Activated T-helper 2 cell treated with anti-CD3 and anti-CD28 coated beads, Interferon-gamma antibody, Interleukin-2, Interleukin-4, amounts not matched to agents 10 μg/mL and 5 μg/mL and 100 μg/mL, durations not matched to agents 14 hours and 24 hours and 36 hours (primary cell): ENCODE results near the gene IBSP. TPM values are rescaled to one million over a fixed set of nuclear protein-coding genes. Genes with fewer than 3 reads are reported as not detected.

Experiments
- DNase-seq: peaks from one replicate; pipeline ENCODE4 v3.0.0; 2021; ENCODE audit warnings: low spot score
- H3K27ac Mint-ChIP-seq: one replicate; pipeline ENCODE4 v1.8.0; 2021; ENCODE audit warnings: mixed read lengths
- H3K27me3 Mint-ChIP-seq: one replicate; pipeline ENCODE4 v1.8.0; 2021; ENCODE audit warnings: low read depth, mixed read lengths
- H3K36me3 Mint-ChIP-seq: one replicate; pipeline ENCODE4 v1.8.0; 2021; ENCODE audit warnings: low read depth, mixed read lengths
- H3K4me1 Mint-ChIP-seq: one replicate; pipeline ENCODE4 v1.8.0; 2021; ENCODE audit warnings: low read depth, mixed read lengths
- H3K4me3 Mint-ChIP-seq: one replicate; pipeline ENCODE4 v1.8.0; 2021; ENCODE audit warnings: low read depth, mild to moderate bottlenecking, moderate library complexity, mixed read lengths
- H3K9me3 Mint-ChIP-seq: one replicate; pipeline ENCODE4 v1.8.0; 2021; ENCODE audit warnings: mixed read lengths
- intact Hi-C: fragments of 100-400 bp; cut with micrococcal nuclease; formaldehyde crosslinking; loops from one replicate; pipeline ENCODE4 v1.15.1; 2023
- total RNA-seq: library from RNA; stranded (reverse); gene quantifications from 2 replicates; pipeline ENCODE4 v1.2.3, GENCODE V29; 2022

Gene IBSP
- total RNA-seq, 1 donor from 2014 or later, result not detected

- no peak for DNase-seq
- intact Hi-C loops, result no loop called here
- Mint-ChIP-seq H3K27me3 (peaks cover 9% of the 10 kb centered on the region), H3K4me1 (no peaks in the 10 kb centered on the region), H3K36me3 (no peaks in the 10 kb centered on the region), H3K4me3 (no peak overlapping the region), H3K27ac (no peak overlapping the region), H3K9me3 (no peaks in the 10 kb centered on the region)
Observed at GRCh38 chr4:87811977-87812376, 12.6 kb downstream of the IBSP start.

GRCh38 chr4:87819281-87819919 lies 20.0 kb downstream of the IBSP start:
- intact Hi-C loops, result no loop called here
- peaks cover 11% of the 10 kb centered on the region for H3K27me3 Mint-ChIP-seq
- no peaks in the 10 kb centered on the region for H3K4me1 Mint-ChIP-seq
- no peaks in the 10 kb centered on the region for H3K36me3 Mint-ChIP-seq
- no peaks in the 10 kb centered on the region for H3K9me3 Mint-ChIP-seq
- no peak for DNase-seq
- no peak overlapping the region for H3K27ac Mint-ChIP-seq
- H3K4me3 Mint-ChIP-seq, result no peak overlapping the region

- no peak overlapping the region for H3K4me3 Mint-ChIP-seq
- H3K27ac Mint-ChIP-seq, result no peak overlapping the region
- no peak for DNase-seq
- H3K27me3 Mint-ChIP-seq, result no peaks in the 10 kb centered on the region
- H3K36me3 Mint-ChIP-seq, result no peaks in the 10 kb centered on the region
- H3K9me3 Mint-ChIP-seq, result no peaks in the 10 kb centered on the region
- intact Hi-C loops, result no loop called here
- H3K4me1 Mint-ChIP-seq, result no peaks in the 10 kb centered on the region
Observed at GRCh38 chr4:87823200-87823599, 23.8 kb downstream of the IBSP start.

DNA sequence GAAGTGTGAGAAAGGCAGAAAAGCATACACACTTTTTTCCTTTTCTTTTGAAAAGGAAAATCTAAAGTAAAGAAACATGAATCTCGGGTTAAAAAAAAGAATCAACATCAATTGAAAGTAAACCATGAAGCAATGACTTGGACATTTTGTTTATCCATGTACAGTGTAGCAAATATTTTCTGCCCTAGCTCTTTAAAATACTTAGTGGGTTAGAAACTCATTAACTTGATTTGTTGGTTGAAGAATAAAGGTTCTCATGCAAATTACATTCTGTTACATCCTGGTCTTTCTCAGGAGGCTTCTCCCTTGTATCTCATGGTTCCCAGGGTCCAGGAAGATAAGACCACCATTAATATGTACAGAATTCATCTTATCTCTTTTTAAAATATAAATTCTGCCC lies 24.4 kb downstream of the IBSP start:
- H3K4me3 Mint-ChIP-seq, result no peak overlapping the region
- no peak for DNase-seq
- H3K9me3 Mint-ChIP-seq, result no peaks in the 10 kb centered on the region
- H3K4me1 Mint-ChIP-seq, result no peaks in the 10 kb centered on the region
- H3K27me3 Mint-ChIP-seq, result peaks cover under 1% of the 10 kb centered on the region
- no peaks in the 10 kb centered on the region for H3K36me3 Mint-ChIP-seq
- intact Hi-C loops, result no loop called here
- H3K27ac Mint-ChIP-seq, result no peak overlapping the region

GRCh38 chr4:87824352-87824751 lies 25.0 kb downstream of the IBSP start:
- Mint-ChIP-seq H3K4me3 (no peak overlapping the region), H3K27me3 (peaks cover 2% of the 10 kb centered on the region), H3K4me1 (no peaks in the 10 kb centered on the region), H3K36me3 (no peaks in the 10 kb centered on the region), H3K27ac (no peak overlapping the region), H3K9me3 (no peaks in the 10 kb centered on the region)
- no peak for DNase-seq
- intact Hi-C loops, result no loop called here

DNA sequence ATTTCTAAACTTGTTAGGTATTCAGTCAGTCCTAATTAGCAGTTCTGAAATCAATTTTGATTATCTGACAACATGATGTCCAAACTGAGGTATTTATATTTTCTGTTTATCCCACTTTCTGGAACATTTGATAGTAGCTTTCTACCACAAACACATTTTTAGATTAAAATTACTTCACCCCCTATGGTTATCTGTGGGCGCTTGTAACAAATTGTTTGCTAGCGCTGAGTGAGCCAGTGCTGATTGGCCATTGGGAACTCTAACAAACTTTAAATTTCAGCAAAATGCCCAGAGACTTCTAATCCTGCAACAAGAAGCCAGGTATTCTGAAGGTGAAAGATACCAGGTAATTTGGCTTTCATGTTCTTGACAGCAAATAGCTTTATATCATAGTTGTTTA lies 33.3 kb downstream of the IBSP start, which contains the start of gene MEPE:
Gene MEPE, plus strand, starts transcription at position 301 of the 400 bp plus-strand sequence. CDS start 1,746 bp downstream, outside the sequence.
- DNase-seq, result no peak
- no peaks in the 10 kb centered on the region for H3K9me3 Mint-ChIP-seq
- peaks cover 7% of the 10 kb centered on the region for H3K27me3 Mint-ChIP-seq
- no peaks in the 10 kb centered on the region for H3K4me1 Mint-ChIP-seq
- H3K4me3 Mint-ChIP-seq, result no peak within 1 kb of the TSS
- H3K27ac Mint-ChIP-seq, result no peak within 1 kb of the TSS
- H3K36me3 Mint-ChIP-seq, result no peaks in the 10 kb centered on the region
- intact Hi-C loops, result no loop called here

- Mint-ChIP-seq H3K9me3 (no peaks in the 10 kb centered on the region), H3K4me1 (no peaks in the 10 kb centered on the region), H3K36me3 (no peaks in the 10 kb centered on the region), H3K27ac (no peak overlapping the region), H3K27me3 (peaks cover 9% of the 10 kb centered on the region), H3K4me3 (no peak overlapping the region)
- intact Hi-C loops, result no loop called here
- no peak for DNase-seq
Observed at GRCh38 chr4:87834401-87834800, 35.0 kb downstream of the IBSP start.

- H3K4me3 Mint-ChIP-seq, result no peak overlapping the region
- H3K4me1 Mint-ChIP-seq, result no peaks in the 10 kb centered on the region
- intact Hi-C loops, result loop anchor here (5.0 kb wide), 1 partner anchor 338 kb away; no protein-coding TSS in a partner anchor
- H3K9me3 Mint-ChIP-seq, result no peaks in the 10 kb centered on the region
- DNase-seq, result no peak
- no peak overlapping the region for H3K27ac Mint-ChIP-seq
- peaks cover 8% of the 10 kb centered on the region for H3K27me3 Mint-ChIP-seq
- no peaks in the 10 kb centered on the region for H3K36me3 Mint-ChIP-seq
Observed at GRCh38 chr4:87835197-87835596, 35.8 kb downstream of the IBSP start.

- Mint-ChIP-seq H3K27ac (no peak overlapping the region), H3K27me3 (peaks cover 10% of the 10 kb centered on the region), H3K4me1 (no peaks in the 10 kb centered on the region), H3K9me3 (no peaks in the 10 kb centered on the region), H3K4me3 (no peak overlapping the region), H3K36me3 (no peaks in the 10 kb centered on the region)
- DNase-seq, result no peak
- intact Hi-C loops, result loop anchor here (5.0 kb wide), 1 partner anchor 338 kb away; no protein-coding TSS in a partner anchor
Observed at GRCh38 chr4:87835743-87836142, 36.4 kb downstream of the IBSP start.

- no peak overlapping the region for H3K4me3 Mint-ChIP-seq
- no peak for DNase-seq
- H3K27me3 Mint-ChIP-seq, result peaks cover 23% of the 10 kb centered on the region
- H3K27ac Mint-ChIP-seq, result no peak overlapping the region
- no peaks in the 10 kb centered on the region for H3K9me3 Mint-ChIP-seq
- intact Hi-C loops, result loop anchor here (2.0 to 5.0 kb wide), 2 partner anchors 157 to 341 kb away; no protein-coding TSS in a partner anchor
- H3K36me3 Mint-ChIP-seq, result no peaks in the 10 kb centered on the region
- no peaks in the 10 kb centered on the region for H3K4me1 Mint-ChIP-seq
Observed at GRCh38 chr4:87838205-87838604, 38.9 kb downstream of the IBSP start.

- DNase-seq, result no peak
- Mint-ChIP-seq H3K27me3 (peaks cover 29% of the 10 kb centered on the region), H3K4me3 (no peak overlapping the region), H3K27ac (no peak overlapping the region), H3K4me1 (no peaks in the 10 kb centered on the region), H3K36me3 (no peaks in the 10 kb centered on the region), H3K9me3 (no peaks in the 10 kb centered on the region)
- intact Hi-C loops, result loop anchor here (2.0 to 5.0 kb wide), 2 partner anchors 158 to 342 kb away; no protein-coding TSS in a partner anchor
Observed at GRCh38 chr4:87838890-87839591, 39.7 kb downstream of the IBSP start.

DNA sequence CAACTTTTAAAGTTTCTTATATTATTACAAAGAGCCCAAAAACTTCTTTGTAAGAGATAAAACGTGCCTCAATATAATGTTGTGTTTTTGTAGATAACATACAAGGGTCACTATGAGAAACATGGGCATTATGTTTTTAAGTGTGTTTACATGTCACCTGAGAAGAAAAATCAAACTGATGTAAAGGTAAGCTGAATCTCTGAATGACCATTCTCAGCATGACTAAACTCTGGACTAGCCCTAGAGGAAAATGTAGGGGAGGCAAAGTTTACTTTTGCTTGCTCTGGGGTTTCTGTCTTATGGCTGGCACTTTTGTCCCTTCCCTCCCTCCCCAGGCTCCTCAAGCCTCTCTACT lies 40.2 kb downstream of the IBSP start:
- intact Hi-C loops, result loop anchor here (2.0 to 5.0 kb wide), 2 partner anchors 159 to 342 kb away; no protein-coding TSS in a partner anchor
- H3K4me3 Mint-ChIP-seq, result no peak overlapping the region
- H3K36me3 Mint-ChIP-seq, result no peaks in the 10 kb centered on the region
- peaks cover 32% of the 10 kb centered on the region for H3K27me3 Mint-ChIP-seq
- no peaks in the 10 kb centered on the region for H3K4me1 Mint-ChIP-seq
- no peaks in the 10 kb centered on the region for H3K9me3 Mint-ChIP-seq
- DNase-seq, result no peak
- H3K27ac Mint-ChIP-seq, result no peak overlapping the region

GRCh38 chr4:87840149-87840548 lies 40.8 kb downstream of the IBSP start:
- no peak overlapping the region for H3K4me3 Mint-ChIP-seq
- H3K4me1 Mint-ChIP-seq, result no peaks in the 10 kb centered on the region
- peaks cover 35% of the 10 kb centered on the region for H3K27me3 Mint-ChIP-seq
- no peaks in the 10 kb centered on the region for H3K36me3 Mint-ChIP-seq
- no peak for DNase-seq
- no peak overlapping the region for H3K27ac Mint-ChIP-seq
- no peaks in the 10 kb centered on the region for H3K9me3 Mint-ChIP-seq
- intact Hi-C loops, result loop anchor here (10.0 kb wide), 1 partner anchor 465 kb away; no protein-coding TSS in a partner anchor
